Measurements from ENCODE around the gene LMTK3.

The LMTK3 gene

GRCh38 chr19:48445256-48445605 is 66.4 kb downstream of the LMTK3 start:
- no peak for DNase-seq

DNA sequence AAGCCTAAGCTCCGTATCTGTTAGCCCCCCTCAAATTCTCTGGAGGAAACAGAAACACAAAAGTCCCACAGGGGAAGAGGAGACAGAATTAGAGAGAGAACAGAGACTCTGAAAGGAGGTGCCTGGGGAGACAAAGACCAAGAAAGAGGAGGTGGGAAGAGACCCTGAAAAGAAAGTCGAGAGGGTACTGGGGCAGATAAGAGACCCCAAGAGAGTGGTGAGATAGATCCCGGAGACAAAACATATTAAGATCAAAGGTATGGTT is 66.8 kb downstream of the LMTK3 start:
- DNase-seq = no peak

GRCh38 chr19:48444129-48444935 is 67.3 kb downstream of the LMTK3 start:
- DNase-seq = no peak

GRCh38 chr19:48443731-48444128 is 67.9 kb downstream of the LMTK3 start:
- no peak for DNase-seq

- no peak for DNase-seq
These were observed 68.4 kb downstream of the LMTK3 start for GRCh38 chr19:48443256-48443655.

GRCh38 chr19:48442116-48443035 is 69.3 kb downstream of the LMTK3 start:
- DNase-seq = no peak

- no peak for DNase-seq
These were observed 70.1 kb downstream of the LMTK3 start for GRCh38 chr19:48441360-48442050.

DNA sequence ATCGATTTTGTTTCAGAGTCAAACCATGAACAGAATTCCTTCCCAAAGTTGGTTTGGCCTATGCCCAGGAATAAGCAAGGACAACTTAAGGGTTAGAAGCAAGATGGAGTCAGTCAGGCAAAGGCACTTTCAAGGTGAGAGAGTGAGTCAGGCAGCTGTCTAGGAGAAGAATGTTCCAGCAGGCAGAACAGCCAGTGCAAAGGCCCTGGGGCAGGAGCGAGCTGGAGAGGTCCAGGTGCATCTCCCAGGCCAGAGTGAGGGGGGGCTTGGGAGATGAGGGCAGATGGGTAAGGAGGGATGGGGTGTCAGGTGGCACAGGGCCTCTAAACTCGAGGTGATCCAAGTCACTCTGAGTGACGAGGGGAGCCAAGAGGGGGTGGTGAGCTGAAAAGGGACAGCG is 75.0 kb downstream of the LMTK3 start:
- no peak for DNase-seq

Data from stimulated activated CD4-positive, alpha-beta T cell treated with anti-CD3 and anti-CD28 coated beads, Interleukin-12 subunit alpha, Interleukin-12 subunit beta, amount 100 ng/mL, for 4 hours (primary cell).